ENCODE measurements around the gene MTX1. TPM values are rescaled to one million over a fixed set of nuclear protein-coding genes. Genes with fewer than 3 reads are reported as not detected.

The MTX1 gene
- total and polyA plus RNA-seq, 9 of the 15 experiments (the other 6 are each of a cell fraction or from before 2014, with no cell fraction given): 29.1 to 98.4 (median 66.9) TPM

GRCh38 chr1:155244368-155245162 lies 36.1 kb downstream of the MTX1 start (continued):
- TF ChIP-seq, protein P1, sequence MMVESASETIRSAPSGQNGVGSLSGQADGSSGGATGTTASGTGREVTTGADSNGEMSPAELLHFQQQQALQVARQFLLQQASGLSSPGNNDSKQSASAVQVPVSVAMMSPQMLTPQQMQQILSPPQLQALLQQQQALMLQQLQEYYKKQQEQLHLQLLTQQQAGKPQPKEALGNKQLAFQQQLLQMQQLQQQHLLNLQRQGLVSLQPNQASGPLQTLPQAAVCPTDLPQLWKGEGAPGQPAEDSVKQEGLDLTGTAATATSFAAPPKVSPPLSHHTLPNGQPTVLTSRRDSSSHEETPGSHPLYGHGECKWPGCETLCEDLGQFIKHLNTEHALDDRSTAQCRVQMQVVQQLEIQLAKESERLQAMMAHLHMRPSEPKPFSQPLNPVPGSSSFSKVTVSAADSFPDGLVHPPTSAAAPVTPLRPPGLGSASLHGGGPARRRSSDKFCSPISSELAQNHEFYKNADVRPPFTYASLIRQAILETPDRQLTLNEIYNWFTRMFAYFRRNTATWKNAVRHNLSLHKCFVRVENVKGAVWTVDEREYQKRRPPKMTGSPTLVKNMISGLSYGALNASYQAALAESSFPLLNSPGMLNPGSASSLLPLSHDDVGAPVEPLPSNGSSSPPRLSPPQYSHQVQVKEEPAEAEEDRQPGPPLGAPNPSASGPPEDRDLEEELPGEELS (CRISPR knock-in tag; IDR thresholded peaks at IDR 0.05; ENCODE audit: borderline replicate concordance): peak; percentile 96; the same call in 1 of the 2 replicates
- no peak for TF ChIP-seq MXI1 (IDR thresholded peaks at IDR 0.05; ENCODE audit: low read depth, low read length)
- peak in 1 of 2 experiments; percentile 95; a peak in 1 of 4 replicates for TF ChIP-seq NONO (IDR thresholded peaks at IDR 0.05; ENCODE audit: low read depth in 2 of 2, low read length in 1 of 2)
- TF ChIP-seq FIP1L1 (IDR thresholded peaks at IDR 0.05; ENCODE audit: low read depth, low read length, poor library complexity, severe bottlenecking): peak; percentile 81
- TF ChIP-seq KAT8 (IDR thresholded peaks at IDR 0.05; ENCODE audit: low read depth): no peak
- TF ChIP-seq CTBP1 (IDR thresholded peaks at IDR 0.05; ENCODE audit: borderline replicate concordance): peak; percentile 96
- no peak for TF ChIP-seq FOXJ3 (CRISPR knock-in tag; IDR thresholded peaks at IDR 0.05)
- peak; percentile 37 for TF ChIP-seq SMC3 (conservative IDR thresholded peaks at IDR 0.05; ENCODE audit: insufficient read depth, low read depth, low read length)
- TF ChIP-seq TAF7 (tag; IDR thresholded peaks at IDR 0.05): peak; percentile 75
- peak; percentile 100 for TF ChIP-seq HDAC2 (IDR thresholded peaks at IDR 0.05)
- TF ChIP-seq BDP1 (IDR thresholded peaks at IDR 0.05; ENCODE audit: insufficient read depth, insufficient read length): no peak
- peak; percentile 93 for TF ChIP-seq SMARCA4 (IDR thresholded peaks at IDR 0.05)
- peak; percentile 24; the same call in 1 of the 2 replicates for TF ChIP-seq ZNF143 (CRISPR knock-in tag; IDR thresholded peaks at IDR 0.05)
- peak; percentile 100 for TF ChIP-seq E2F8 (IDR thresholded peaks at IDR 0.05; ENCODE audit: low read depth, partially characterized antibody)
- no peak for TF ChIP-seq ZNF174 (CRISPR knock-in tag; IDR thresholded peaks at IDR 0.05)
- peak; percentile 78 for TF ChIP-seq ZNF263 (CRISPR knock-in tag; IDR thresholded peaks at IDR 0.05; ENCODE audit: borderline replicate concordance)
- peak; percentile 83; the same call in 1 of the 2 replicates for TF ChIP-seq ZBTB1 (CRISPR knock-in tag; IDR thresholded peaks at IDR 0.05; ENCODE audit: borderline replicate concordance, low read depth)
- peak; percentile 84 for TF ChIP-seq EGR1 (conservative IDR thresholded peaks at IDR 0.05)
- TF ChIP-seq, protein P2, sequence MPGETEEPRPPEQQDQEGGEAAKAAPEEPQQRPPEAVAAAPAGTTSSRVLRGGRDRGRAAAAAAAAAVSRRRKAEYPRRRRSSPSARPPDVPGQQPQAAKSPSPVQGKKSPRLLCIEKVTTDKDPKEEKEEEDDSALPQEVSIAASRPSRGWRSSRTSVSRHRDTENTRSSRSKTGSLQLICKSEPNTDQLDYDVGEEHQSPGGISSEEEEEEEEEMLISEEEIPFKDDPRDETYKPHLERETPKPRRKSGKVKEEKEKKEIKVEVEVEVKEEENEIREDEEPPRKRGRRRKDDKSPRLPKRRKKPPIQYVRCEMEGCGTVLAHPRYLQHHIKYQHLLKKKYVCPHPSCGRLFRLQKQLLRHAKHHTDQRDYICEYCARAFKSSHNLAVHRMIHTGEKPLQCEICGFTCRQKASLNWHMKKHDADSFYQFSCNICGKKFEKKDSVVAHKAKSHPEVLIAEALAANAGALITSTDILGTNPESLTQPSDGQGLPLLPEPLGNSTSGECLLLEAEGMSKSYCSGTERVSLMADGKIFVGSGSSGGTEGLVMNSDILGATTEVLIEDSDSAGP (CRISPR knock-in tag; IDR thresholded peaks at IDR 0.05): peak; percentile 80
- TF ChIP-seq ASH1L (IDR thresholded peaks at IDR 0.05; ENCODE audit: borderline replicate concordance, low read depth, partially characterized antibody): peak; percentile 74
- no peak for TF ChIP-seq CEBPB (tag; IDR thresholded peaks at IDR 0.05)

Data from K562 (cell line).